Renal pelvis (tissue), 4 donors: ENCODE data around the gene LAMB1. TPM values are rescaled to one million over a fixed set of nuclear protein-coding genes. Genes with fewer than 3 reads are reported as not detected.
"Not testable (repeated sequence)": the region's sequence is repeated elsewhere in the genome, so short reads cannot be mapped to it uniquely, and the experiment has no call there.

Experiments used
- DNase-seq: peaks from one replicate; pipeline ENCODE4 v3.0.0-alpha.2; 2013
- polyA plus RNA-seq, 3 donors: library from polyadenylated mRNA; unstranded; fragments of 120-200 nt; gene quantifications; one replicate each; pipeline ENCODE4 v1.2.1, GENCODE V29; 2013; ENCODE audit not compliant: insufficient read length in 3 of 3

LAMB1 gene
- polyA plus RNA-seq, 3 donors, result 618 to 855 (median 711) TPM

GRCh38 chr7:107887827-107888226 lies 115.1 kb downstream of the LAMB1 start:
- not testable (repeated sequence) for DNase-seq

GRCh38 chr7:107884066-107884818 lies 118.7 kb downstream of the LAMB1 start:
- DNase-seq, result no peak

GRCh38 chr7:107882766-107883165 lies 120.2 kb downstream of the LAMB1 start:
- DNase-seq, result no peak

GRCh38 chr7:107879400-107880035 lies 123.4 kb downstream of the LAMB1 start:
- DNase-seq, result peak; percentile 46

- no peak for DNase-seq
These were observed 124.3 kb downstream of the LAMB1 start for GRCh38 chr7:107878636-107879035.

GRCh38 chr7:107877731-107878382 lies 125.1 kb downstream of the LAMB1 start:
- DNase-seq, result no peak

- DNase-seq, result no peak
These were observed 126.0 kb downstream of the LAMB1 start for GRCh38 chr7:107876916-107877315.

GRCh38 chr7:107874605-107875446 lies 128.1 kb downstream of the LAMB1 start:
- DNase-seq, result peak; percentile 39

- DNase-seq, result no peak
These were observed 128.8 kb downstream of the LAMB1 start for GRCh38 chr7:107874111-107874510.

Other genes with a start within 250 kb of the LAMB1 start
- under 1 TPM in 2 of 3 donors, not detected in 1; 0.10 to 0.13 TPM for gene SLC26A3, start 199.9 kb downstream of the LAMB1 start, polyA plus RNA-seq
- gene DLD, start 112.0 kb downstream of the LAMB1 start, polyA plus RNA-seq, result 100 to 1,000 TPM; 108 to 112 (median 109) TPM
- 1 to 10 TPM; 2.0 to 7.3 (median 2.2) TPM for gene LAMB4, start 127.2 kb upstream of the LAMB1 start, polyA plus RNA-seq